CD4-positive, alpha-beta T cell (primary cell): ENCODE data around the gene ZNF488. TPM values are rescaled to one million over a fixed set of nuclear protein-coding genes. Genes with fewer than 3 reads are reported as not detected.

ENCODE experiments used
- ATAC-seq: fragments of 200-7000 bp; cut with Tn5 transposase; one replicate; pipeline ENCODE4 v1.10.0; 2022; ENCODE audit warnings: mild to moderate bottlenecking; ENCODE audit not compliant: poor library complexity
- CTCF ChIA-PET: fragments of 350-600 bp; sonication (Branson Sonifier 250); formaldehyde crosslinking; loops from one replicate; lab custom pipeline; 2021; ENCODE audit warnings: antibody characterized with exemption, inconsistent platforms; lab: Charles Lee
- POLR2A ChIA-PET: fragments of 350-600 bp; sonication (Branson Sonifier 250); formaldehyde crosslinking; loops from one replicate; lab custom pipeline; 2021; ENCODE audit warnings: antibody characterized with exemption, inconsistent platforms; lab: Charles Lee
- DNase-seq, 14 experiments: peaks; one replicate each; pipeline ENCODE4 v3.0.0-alpha.2; 2013 to 2020; ENCODE audit warnings: mixed read lengths in 2 of 14
- H3K27ac ChIP-seq, 2 donors: one replicate each; pipeline versions ENCODE4 v1.5.1 to v1.7.0; 2013; ENCODE audit warnings: low read length in 2 of 2, low read depth in 1 of 2, mild to moderate bottlenecking in 1 of 2
- H3K27me3 ChIP-seq, 2 experiments: 1 replicate in 1 of 2; 2 replicates in 1 of 2; pipeline versions ENCODE4 v1.6.1 to v1.7.0; 2013; ENCODE audit warnings: low read length in 2 of 2, control low read depth in 1 of 2, mild to moderate bottlenecking in 1 of 2, moderate library complexity in 1 of 2; ENCODE audit not compliant: insufficient read depth in 2 of 2, control insufficient read depth in 1 of 2
- H3K36me3 ChIP-seq: one replicate; pipeline ENCODE4 v1.6.1; 2013; ENCODE audit warnings: low read length, control low read depth; ENCODE audit not compliant: insufficient read depth
- H3K4me1 ChIP-seq: one replicate; pipeline ENCODE4 v1.6.1; 2013; ENCODE audit warnings: low read length, control low read depth; ENCODE audit not compliant: insufficient read depth
- H3K4me3 ChIP-seq: one replicate; pipeline ENCODE4 v1.5.1; 2013; ENCODE audit warnings: mild to moderate bottlenecking, low read length, moderate library complexity
- H3K9me3 ChIP-seq, 2 experiments: 1 replicate in 1 of 2; 2 replicates in 1 of 2; pipeline versions ENCODE4 v1.6.1 to v1.7.0; 2013; ENCODE audit warnings: low read length in 2 of 2, mild to moderate bottlenecking in 2 of 2, control low read depth in 1 of 2, moderate library complexity in 1 of 2; ENCODE audit not compliant: control insufficient read depth in 1 of 2, insufficient read depth in 1 of 2
- H3K27ac Mint-ChIP-seq: one replicate; pipeline ENCODE4 v1.8.0; 2020; ENCODE audit warnings: mixed read lengths
- H3K27me3 Mint-ChIP-seq: one replicate; pipeline ENCODE4 v1.8.0; 2021; ENCODE audit warnings: mixed read lengths
- H3K36me3 Mint-ChIP-seq: one replicate; pipeline ENCODE4 v1.8.0; 2021; ENCODE audit warnings: low read depth, mixed read lengths
- H3K4me1 Mint-ChIP-seq: one replicate; pipeline ENCODE4 v1.8.0; 2021; ENCODE audit warnings: low read depth, mixed read lengths
- H3K4me3 Mint-ChIP-seq: one replicate; pipeline ENCODE4 v1.8.0; 2020; ENCODE audit warnings: mild to moderate bottlenecking, mixed read lengths
- H3K9me3 Mint-ChIP-seq: one replicate; pipeline ENCODE4 v1.8.0; 2020; ENCODE audit warnings: mixed read lengths
- CTCF ChIP-seq: fragments of 200-600 bp; IDR thresholded peaks from one replicate; pipeline ENCODE4 v1.8.0; 2022; ENCODE audit warnings: antibody characterized with exemption, mild to moderate bottlenecking
- intact Hi-C, 2 experiments: fragments of 100-400 bp; cut with DNase I in 1 of 2; cut with micrococcal nuclease in 1 of 2; formaldehyde crosslinking; loops; one replicate each; pipeline versions ENCODE4 v1.15.1 to v1.9.0; 2023 to 2025; cut with DNase I, micrococcal nuclease
- total RNA-seq, 174 experiments: library from RNA in 2 of 174; stranded (reverse) in 2 of 174; gene quantifications; one replicate each; pipeline ENCODE4 v1.2.3 and lab custom pipeline; 2021 to 2026

Gene ZNF488
- total RNA-seq, 2 experiments from 2014 or later: not detected

- no peak for ATAC-seq
- no peaks in the 10 kb centered on the region for H3K36me3 Mint-ChIP-seq
- no peaks in the 10 kb centered on the region for H3K27me3 ChIP-seq
- TF ChIP-seq CTCF: no peak
- DNase-seq: no peak
- ChIA-PET POLR2A (no interaction called here), CTCF (no interaction called here)
- H3K4me1 Mint-ChIP-seq: no peaks in the 10 kb centered on the region
- intact Hi-C loops: no loop called here
- H3K4me1 ChIP-seq: no peaks in the 10 kb centered on the region
- no peaks in the 10 kb centered on the region for H3K27me3 Mint-ChIP-seq
- no peak overlapping the region for H3K27ac ChIP-seq
- H3K9me3 ChIP-seq: peaks cover 0 to 13% of the 10 kb centered on the region in 2 experiments
- H3K9me3 Mint-ChIP-seq: no peaks in the 10 kb centered on the region
- no peaks in the 10 kb centered on the region for H3K36me3 ChIP-seq
- no peak overlapping the region for H3K4me3 ChIP-seq
- H3K27ac Mint-ChIP-seq: no peak overlapping the region
- no peak overlapping the region for H3K4me3 Mint-ChIP-seq
Observed at GRCh38 chr10:47420305-47421056, 36.4 kb upstream of the ZNF488 start.

- H3K9me3 Mint-ChIP-seq: no peaks in the 10 kb centered on the region
- Histone ChIP-seq H3K27me3 (no peaks in the 10 kb centered on the region), H3K36me3 (no peaks in the 10 kb centered on the region), H3K9me3 (peaks cover 0 to 13% of the 10 kb centered on the region in 2 experiments), H3K27ac (no peak overlapping the region), H3K4me3 (no peak overlapping the region), H3K4me1 (no peaks in the 10 kb centered on the region)
- intact Hi-C loops: no loop called here
- POLR2A ChIA-PET: no interaction called here
- H3K27me3 Mint-ChIP-seq: no peaks in the 10 kb centered on the region
- DNase-seq (no peak), ATAC-seq (no peak)
- H3K27ac Mint-ChIP-seq: no peak overlapping the region
- CTCF ChIA-PET: no interaction called here
- no peak for TF ChIP-seq CTCF
- H3K4me1 Mint-ChIP-seq: no peaks in the 10 kb centered on the region
- no peak overlapping the region for H3K4me3 Mint-ChIP-seq
- no peaks in the 10 kb centered on the region for H3K36me3 Mint-ChIP-seq
Observed at GRCh38 chr10:47419421-47419820, 35.3 kb upstream of the ZNF488 start.

GRCh38 chr10:47418966-47419365 is 34.9 kb upstream of the ZNF488 start:
- no peak for TF ChIP-seq CTCF
- no peak overlapping the region for H3K4me3 Mint-ChIP-seq
- no peaks in the 10 kb centered on the region for H3K4me1 ChIP-seq
- CTCF ChIA-PET: no interaction called here
- ATAC-seq: no peak
- H3K27me3 ChIP-seq: no peaks in the 10 kb centered on the region
- no peak overlapping the region for H3K27ac ChIP-seq
- no peak overlapping the region for H3K27ac Mint-ChIP-seq
- DNase-seq: no peak
- H3K27me3 Mint-ChIP-seq: no peaks in the 10 kb centered on the region
- H3K9me3 ChIP-seq: peaks cover 0 to 13% of the 10 kb centered on the region in 2 experiments
- no peaks in the 10 kb centered on the region for H3K9me3 Mint-ChIP-seq
- intact Hi-C loops: no loop called here
- no peak overlapping the region for H3K4me3 ChIP-seq
- H3K36me3 Mint-ChIP-seq: no peaks in the 10 kb centered on the region
- H3K36me3 ChIP-seq: no peaks in the 10 kb centered on the region
- no peaks in the 10 kb centered on the region for H3K4me1 Mint-ChIP-seq
- POLR2A ChIA-PET: no interaction called here
